BJ (cell line): ENCODE measurements around the gene MPV17L2. TPM values are rescaled to one million over a fixed set of nuclear protein-coding genes. Genes with fewer than 3 reads are reported as not detected.
A peak's percentile ranks its signal among the peaks of the same experiment; 100 is the strongest.

Experiments
- CTCF ChIA-PET: fragments of 350-600 bp; formaldehyde crosslinking; extraction: SDS; loops from one replicate; lab custom pipeline; 2021; ENCODE audit warnings: antibody characterized with exemption, inconsistent platforms; lab: Yijun Ruan, JAX
- POLR2A ChIA-PET: fragments of 300-600 bp; sonication (Branson Sonifier 250); formaldehyde crosslinking; extraction: SDS; loops from one replicate; lab custom pipeline; 2021; ENCODE audit warnings: antibody characterized with exemption; lab: Charles Lee
- DNase-seq: peaks from one replicate; pipeline ENCODE4 v3.0.0-alpha.2; 2011; ENCODE audit warnings: low read depth
- H3K27me3 ChIP-seq: 2 replicates; pipeline ENCODE4 v1.6.0; 2011; ENCODE audit warnings: low read length; ENCODE audit not compliant: control insufficient read depth, insufficient read depth
- H3K36me3 ChIP-seq: 2 replicates; pipeline ENCODE4 v1.5.1; 2011; ENCODE audit warnings: low read length; ENCODE audit not compliant: control insufficient read depth, insufficient read depth
- H3K4me3 ChIP-seq: 2 replicates; pipeline ENCODE4 v1.5.1; 2011; ENCODE audit warnings: low read depth, mild to moderate bottlenecking, control low read depth, low read length
- polyA plus RNA-seq: library from polyadenylated mRNA; depleted of rRNA; stranded (reverse); fragments of >200 nt; gene quantifications from 2 replicates; pipeline ENCODE4 v1.2.3, GENCODE V29; 2011
- TF ChIP-seq, protein P1 (sequence below): IDR thresholded peaks from 2 replicates; pipeline ENCODE4 v1.5.1; 2011; ENCODE audit warnings: low read depth, mild to moderate bottlenecking, control low read depth, inconsistent platforms, low read length, moderate library complexity; ENCODE audit not compliant: insufficient read depth

The MPV17L2 gene
- polyA plus RNA-seq, 1 experiment = 25.0 TPM

DNA sequence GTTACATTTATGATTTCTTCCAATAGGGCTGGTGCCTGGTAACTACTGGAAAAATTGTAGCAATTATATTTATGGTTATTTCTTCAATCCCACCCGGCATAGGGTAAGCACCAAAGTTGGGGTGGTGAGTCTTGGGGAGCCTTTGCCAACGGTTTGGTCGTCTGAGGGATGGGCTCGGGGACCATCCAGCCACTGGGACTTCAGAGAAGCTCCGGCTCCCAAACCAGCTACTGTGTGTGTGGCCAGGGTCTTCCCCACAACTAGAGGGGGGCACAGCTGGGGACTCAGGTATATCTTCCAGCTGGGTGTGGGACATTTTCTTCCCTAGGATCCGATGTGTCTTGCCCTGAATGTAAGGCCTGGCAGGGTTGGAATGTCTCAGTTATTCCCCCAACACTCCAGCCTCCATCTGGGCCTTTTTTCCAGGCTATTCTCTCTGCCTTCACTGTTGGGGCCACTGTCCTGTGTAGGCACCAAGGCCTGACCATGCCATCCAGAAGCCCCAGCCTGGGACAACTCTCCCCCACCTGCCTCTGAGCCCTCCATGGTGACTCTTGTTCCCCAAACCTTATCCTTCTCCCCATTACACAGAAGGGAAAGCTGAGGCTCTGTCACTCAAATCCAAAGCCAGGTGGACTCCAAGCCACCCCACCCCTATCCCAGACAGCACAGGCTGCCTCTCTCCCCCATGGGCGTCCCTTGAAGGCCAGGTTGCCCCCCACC, 20.5 kb upstream of the MPV17L2 start:
- Histone ChIP-seq H3K4me3 (no peak overlapping the region), H3K27me3 (no peaks in the 10 kb centered on the region), H3K36me3 (peaks cover 6% of the 10 kb centered on the region; the same call in 1 of the 2 replicates)
- TF ChIP-seq, protein P1, sequence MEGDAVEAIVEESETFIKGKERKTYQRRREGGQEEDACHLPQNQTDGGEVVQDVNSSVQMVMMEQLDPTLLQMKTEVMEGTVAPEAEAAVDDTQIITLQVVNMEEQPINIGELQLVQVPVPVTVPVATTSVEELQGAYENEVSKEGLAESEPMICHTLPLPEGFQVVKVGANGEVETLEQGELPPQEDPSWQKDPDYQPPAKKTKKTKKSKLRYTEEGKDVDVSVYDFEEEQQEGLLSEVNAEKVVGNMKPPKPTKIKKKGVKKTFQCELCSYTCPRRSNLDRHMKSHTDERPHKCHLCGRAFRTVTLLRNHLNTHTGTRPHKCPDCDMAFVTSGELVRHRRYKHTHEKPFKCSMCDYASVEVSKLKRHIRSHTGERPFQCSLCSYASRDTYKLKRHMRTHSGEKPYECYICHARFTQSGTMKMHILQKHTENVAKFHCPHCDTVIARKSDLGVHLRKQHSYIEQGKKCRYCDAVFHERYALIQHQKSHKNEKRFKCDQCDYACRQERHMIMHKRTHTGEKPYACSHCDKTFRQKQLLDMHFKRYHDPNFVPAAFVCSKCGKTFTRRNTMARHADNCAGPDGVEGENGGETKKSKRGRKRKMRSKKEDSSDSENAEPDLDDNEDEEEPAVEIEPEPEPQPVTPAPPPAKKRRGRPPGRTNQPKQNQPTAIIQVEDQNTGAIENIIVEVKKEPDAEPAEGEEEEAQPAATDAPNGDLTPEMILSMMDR = no peak
- no peak for DNase-seq
- ChIA-PET CTCF (interaction anchor here (0.9 to 1.3 kb wide), 2 partner anchors 60 to 79 kb away, joined by 5 read pairs; no protein-coding TSS in a partner anchor), POLR2A (no interaction called here)

DNA sequence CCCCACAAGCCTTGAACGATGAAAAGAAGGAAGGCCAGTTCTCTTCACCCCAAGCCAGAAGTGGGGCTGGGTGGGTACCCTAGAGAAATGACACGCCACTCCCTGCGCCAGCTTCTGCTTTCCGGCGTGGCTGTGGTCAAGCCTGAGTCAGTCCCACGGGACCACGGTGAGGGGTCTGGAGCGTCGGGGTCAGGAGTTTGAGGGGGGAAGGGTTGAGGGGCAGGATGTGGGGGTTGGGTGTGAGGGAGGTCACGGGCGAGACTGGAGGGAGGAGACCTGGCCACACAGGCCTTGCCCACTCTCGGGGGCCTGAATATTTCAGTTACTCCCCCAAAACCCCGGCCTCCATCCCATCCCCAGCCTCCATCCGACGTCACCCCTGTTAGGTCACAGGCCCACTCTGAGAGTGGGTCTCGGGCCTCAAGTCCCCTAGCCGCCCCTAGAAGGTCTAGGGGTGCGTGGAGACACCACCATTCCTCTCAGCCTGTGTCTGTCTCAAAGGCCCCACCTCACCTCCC, 19.9 kb upstream of the MPV17L2 start:
- no peak for DNase-seq
- Histone ChIP-seq H3K4me3 (peak overlapping the region; percentile 66; the same call in 1 of the 2 replicates), H3K36me3 (peaks cover 1% of the 10 kb centered on the region; the same call in 1 of the 2 replicates), H3K27me3 (no peaks in the 10 kb centered on the region)
- POLR2A ChIA-PET = no interaction called here
- CTCF ChIA-PET = interaction anchor here (0.9 to 1.3 kb wide), 2 partner anchors 60 to 79 kb away, joined by 5 read pairs; no protein-coding TSS in a partner anchor
- TF ChIP-seq, protein P1 = no peak

DNA sequence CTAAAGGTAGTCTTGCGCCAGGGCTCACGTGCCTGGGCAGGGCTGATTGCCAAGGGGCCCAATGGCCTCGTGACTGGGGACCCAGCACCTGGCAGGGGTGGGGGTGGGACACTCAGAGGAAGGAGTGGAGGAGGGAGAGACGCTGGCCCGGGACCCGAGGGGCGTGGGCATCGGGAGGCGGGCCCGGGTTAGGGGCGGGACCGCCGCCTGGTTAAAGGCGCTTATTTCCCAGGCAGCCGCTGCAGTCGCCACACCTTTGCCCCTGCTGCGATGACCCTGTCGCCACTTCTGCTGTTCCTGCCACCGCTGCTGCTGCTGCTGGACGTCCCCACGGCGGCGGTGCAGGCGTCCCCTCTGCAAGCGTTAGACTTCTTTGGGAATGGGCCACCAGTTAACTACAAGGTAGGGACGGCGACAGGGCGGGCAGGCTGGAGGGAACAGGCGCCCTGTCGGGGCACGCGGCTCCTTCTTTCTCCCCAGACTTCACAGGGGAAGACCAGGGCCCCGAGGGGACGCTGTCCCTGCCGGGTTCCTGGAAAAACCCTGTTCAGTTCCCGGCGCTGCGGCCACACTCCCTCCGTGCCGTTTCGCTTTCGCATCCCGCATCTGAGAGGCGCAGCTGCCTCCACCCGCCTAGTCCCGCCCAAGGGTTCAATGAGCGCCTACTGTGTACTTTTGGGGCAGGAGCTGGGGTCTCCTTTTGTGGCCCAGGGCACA, 19.3 kb upstream of the MPV17L2 start, which contains the start of gene IFI30:
IFI30 (plus strand) TSS at position 242 of the 717 bp plus-strand sequence; CDS start at position 271, 29 bp downstream.
- POLR2A ChIA-PET = no interaction called here
- TF ChIP-seq, protein P1 = no peak
- Histone ChIP-seq H3K27me3 (no peaks in the 10 kb centered on the region), H3K4me3 (peak within 1 kb of the TSS; percentile 66), H3K36me3 (peaks cover 1% of the 10 kb centered on the region; the same call in 1 of the 2 replicates)
- CTCF ChIA-PET = no interaction called here
- DNase-seq = no peak

DNA sequence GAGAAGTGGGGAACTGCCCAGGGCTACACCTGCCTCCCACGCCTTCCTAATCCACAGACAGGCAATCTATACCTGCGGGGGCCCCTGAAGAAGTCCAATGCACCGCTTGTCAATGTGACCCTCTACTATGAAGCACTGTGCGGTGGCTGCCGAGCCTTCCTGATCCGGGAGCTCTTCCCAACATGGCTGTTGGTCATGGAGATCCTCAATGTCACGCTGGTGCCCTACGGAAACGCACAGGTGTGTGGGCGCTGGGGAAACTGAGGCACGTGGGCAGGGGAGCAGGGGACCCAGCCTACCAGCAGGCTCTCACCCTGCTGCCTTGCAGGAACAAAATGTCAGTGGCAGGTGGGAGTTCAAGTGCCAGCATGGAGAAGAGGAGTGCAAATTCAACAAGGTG, 18.0 kb upstream of the MPV17L2 start:
- DNase-seq = no peak
- ChIA-PET CTCF (no interaction called here), POLR2A (no interaction called here)
- no peak overlapping the region for H3K4me3 ChIP-seq
- TF ChIP-seq, protein P1 = no peak
- no peaks in the 10 kb centered on the region for H3K27me3 ChIP-seq
- no peaks in the 10 kb centered on the region for H3K36me3 ChIP-seq
